CD14-positive monocyte (primary cell): ENCODE data around the gene LRRIQ1. TPM values are rescaled to one million over a fixed set of nuclear protein-coding genes. Genes with fewer than 3 reads are reported as not detected.

Experiments used
- DNase-seq, 3 donors: peaks; one replicate each; pipeline ENCODE4 v3.0.0-alpha.2; 2011 to 2022
- H2AFZ ChIP-seq: 2 replicates; pipeline ENCODE4 v1.6.0; 2012; ENCODE audit warnings: mild to moderate bottlenecking, low read depth, low read length, inconsistent platforms; ENCODE audit not compliant: insufficient read depth, poor library complexity, severe bottlenecking
- H3K27ac ChIP-seq, 2 donors: 1 replicate in 1 of 2; 2 replicates in 1 of 2; pipeline ENCODE4 v1.5.1; 2012 to 2013; ENCODE audit warnings: low read length in 2 of 2, control low read depth in 1 of 2, inconsistent platforms in 1 of 2, low read depth in 1 of 2, mild to moderate bottlenecking in 1 of 2
- H3K27me3 ChIP-seq, 2 donors: one replicate each; pipeline versions ENCODE4 v1.6.0 to v1.6.1; 2011 to 2013; ENCODE audit warnings: low read length in 2 of 2; ENCODE audit not compliant: control insufficient read depth in 2 of 2, insufficient read depth in 2 of 2
- H3K36me3 ChIP-seq, 2 donors: replicated peaks in 1 of 2; 1 replicate in 1 of 2; 2 replicates in 1 of 2; pipeline versions ENCODE4 v1.5.1 to v1.6.1; 2012 to 2013; ENCODE audit warnings: low read length in 2 of 2, control low read depth in 1 of 2, inconsistent platforms in 1 of 2, mild to moderate bottlenecking in 1 of 2; ENCODE audit not compliant: insufficient read depth in 2 of 2, control insufficient read depth in 1 of 2
- H3K4me1 ChIP-seq, 2 donors: 1 replicate in 1 of 2; 2 replicates in 1 of 2; pipeline versions ENCODE4 v1.5.1 to v1.6.1; 2012 to 2013; ENCODE audit warnings: low read length in 2 of 2, control low read depth in 1 of 2, inconsistent platforms in 1 of 2, mild to moderate bottlenecking in 1 of 2, moderate library complexity in 1 of 2; ENCODE audit not compliant: insufficient read depth in 2 of 2, control insufficient read depth in 1 of 2
- H3K4me2 ChIP-seq: replicated peaks from 2 replicates; pipeline ENCODE3; 2012; ENCODE audit warnings: low read length, moderate library complexity, mild to moderate bottlenecking; ENCODE audit not compliant: poor library complexity, severe bottlenecking; ENCODE audit errors: extremely low read depth
- H3K4me3 ChIP-seq, 3 experiments: fragments of 200-600 bp in 1 of 3; sonication (generic) in 1 of 3; replicated peaks in 1 of 3; 1 replicate in 2 of 3; 2 replicates in 1 of 3; pipeline ENCODE4 v1.5.1; 2011 to 2013; ENCODE audit warnings: low read length in 3 of 3, mild to moderate bottlenecking in 3 of 3, control low read depth in 2 of 3, low read depth in 2 of 3, inconsistent platforms in 1 of 3, moderate library complexity in 1 of 3
- H3K79me2 ChIP-seq: 2 replicates; pipeline ENCODE4 v1.6.0; 2012; ENCODE audit warnings: mild to moderate bottlenecking, control low read depth, inconsistent platforms, low read length, moderate library complexity; ENCODE audit not compliant: insufficient read depth
- H3K9ac ChIP-seq: 2 replicates; pipeline ENCODE4 v1.6.0; 2017; ENCODE audit warnings: low read length, mild to moderate bottlenecking; ENCODE audit not compliant: insufficient read depth, poor library complexity, severe bottlenecking
- H3K9me3 ChIP-seq, 2 donors: replicated peaks in 1 of 2; 1 replicate in 1 of 2; 2 replicates in 1 of 2; pipeline versions ENCODE4 v1.5.1 to v1.6.1; 2012 to 2013; ENCODE audit warnings: low read length in 2 of 2, control low read depth in 1 of 2; ENCODE audit not compliant: control insufficient read depth in 1 of 2, insufficient read depth in 1 of 2
- H4K20me1 ChIP-seq: 2 replicates; pipeline ENCODE4 v1.6.0; 2012; ENCODE audit warnings: mild to moderate bottlenecking, low read length, control low read depth, moderate library complexity; ENCODE audit not compliant: insufficient read depth
- H3K27ac Mint-ChIP-seq, 7 donors: one replicate each; pipeline ENCODE4 v1.8.0; 2020; ENCODE audit warnings: mild to moderate bottlenecking in 7 of 7, mixed read lengths in 7 of 7, moderate library complexity in 6 of 7, inconsistent platforms in 2 of 7
- H3K27me3 Mint-ChIP-seq, 3 donors: one replicate each; pipeline ENCODE4 v1.8.0; 2021 to 2022; ENCODE audit warnings: low read depth in 3 of 3, mild to moderate bottlenecking in 3 of 3, mixed read lengths in 3 of 3, moderate library complexity in 3 of 3, inconsistent platforms in 1 of 3
- H3K36me3 Mint-ChIP-seq, 2 donors: one replicate each; pipeline ENCODE4 v1.8.0; 2020; ENCODE audit warnings: mixed read lengths in 2 of 2, inconsistent platforms in 1 of 2, mild to moderate bottlenecking in 1 of 2
- H3K4me1 Mint-ChIP-seq: one replicate; pipeline ENCODE4 v1.8.0; 2020; ENCODE audit warnings: mild to moderate bottlenecking, mixed read lengths
- H3K4me3 Mint-ChIP-seq, 2 donors: one replicate each; pipeline ENCODE4 v1.8.0; 2020; ENCODE audit warnings: mild to moderate bottlenecking in 2 of 2, mixed read lengths in 2 of 2, moderate library complexity in 1 of 2
- H3K9me3 Mint-ChIP-seq, 7 donors: one replicate each; pipeline ENCODE4 v1.8.0; 2020 to 2022; ENCODE audit warnings: mixed read lengths in 7 of 7, mild to moderate bottlenecking in 6 of 7, moderate library complexity in 6 of 7, inconsistent platforms in 2 of 7
- WGBS: methylation state at CpG from one replicate; pipeline ENCODE4 v1.1.5; 2013; ENCODE audit warnings: missing lambda C conversion rate; ENCODE audit not compliant: insufficient coverage; 5-methylcytosine and 5-hydroxymethylcytosine counted together
- intact Hi-C, 2 donors: fragments of 100-400 bp; cut with micrococcal nuclease; formaldehyde crosslinking; loops; one replicate each; pipeline versions ENCODE4 v1.15.0 to v1.15.1; 2023
- polyA plus RNA-seq, 3 donors: library from polyadenylated mRNA; depleted of rRNA in 1 of 3; unstranded in 2 of 3; stranded (reverse) in 1 of 3; fragments of 300-500 nt in 2 of 3; fragments of >200 nt in 1 of 3; fragmentation: Illumina TruSeq in 2 of 3; gene quantifications; 1 replicate in 2 of 3; 2 replicates in 1 of 3; pipeline ENCODE4 v1.2.3, GENCODE V29; 2012 to 2021
- TF ChIP-seq, protein P1 (sequence below): fragments of 200-600 bp; IDR thresholded peaks from one replicate; pipeline ENCODE4 v1.8.0; 2022; ENCODE audit warnings: antibody characterized with exemption, mild to moderate bottlenecking

LRRIQ1 gene
- polyA plus RNA-seq, 3 donors = not detected

GRCh38 chr12:85244561-85244960 is 208.4 kb downstream of the LRRIQ1 start:
- intact Hi-C loops = no loop called here
- H3K27me3 Mint-ChIP-seq = peaks cover 0 to 2% (median 0%) of the 10 kb centered on the region in 3 donors
- DNase-seq = no peak
- TF ChIP-seq, protein P1, sequence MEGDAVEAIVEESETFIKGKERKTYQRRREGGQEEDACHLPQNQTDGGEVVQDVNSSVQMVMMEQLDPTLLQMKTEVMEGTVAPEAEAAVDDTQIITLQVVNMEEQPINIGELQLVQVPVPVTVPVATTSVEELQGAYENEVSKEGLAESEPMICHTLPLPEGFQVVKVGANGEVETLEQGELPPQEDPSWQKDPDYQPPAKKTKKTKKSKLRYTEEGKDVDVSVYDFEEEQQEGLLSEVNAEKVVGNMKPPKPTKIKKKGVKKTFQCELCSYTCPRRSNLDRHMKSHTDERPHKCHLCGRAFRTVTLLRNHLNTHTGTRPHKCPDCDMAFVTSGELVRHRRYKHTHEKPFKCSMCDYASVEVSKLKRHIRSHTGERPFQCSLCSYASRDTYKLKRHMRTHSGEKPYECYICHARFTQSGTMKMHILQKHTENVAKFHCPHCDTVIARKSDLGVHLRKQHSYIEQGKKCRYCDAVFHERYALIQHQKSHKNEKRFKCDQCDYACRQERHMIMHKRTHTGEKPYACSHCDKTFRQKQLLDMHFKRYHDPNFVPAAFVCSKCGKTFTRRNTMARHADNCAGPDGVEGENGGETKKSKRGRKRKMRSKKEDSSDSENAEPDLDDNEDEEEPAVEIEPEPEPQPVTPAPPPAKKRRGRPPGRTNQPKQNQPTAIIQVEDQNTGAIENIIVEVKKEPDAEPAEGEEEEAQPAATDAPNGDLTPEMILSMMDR = no peak
- no CpG with 5 or more reads among the region's 3 CpGs for WGBS
- no peaks in the 10 kb centered on the region for H3K4me1 Mint-ChIP-seq
- Histone ChIP-seq H2AFZ (no peak overlapping the region), H3K9ac (no peak overlapping the region), H3K27me3 (no peaks in the 10 kb centered on the region), H3K36me3 (no peaks in the 10 kb centered on the region), H3K27ac (no peak overlapping the region), H4K20me1 (no peaks in the 10 kb centered on the region), H3K4me2 (no peak overlapping the region), H3K79me2 (no peaks in the 10 kb centered on the region), H3K4me1 (no peaks in the 10 kb centered on the region), H3K9me3 (no peaks in the 10 kb centered on the region), H3K4me3 (no peak overlapping the region)
- H3K36me3 Mint-ChIP-seq = no peaks in the 10 kb centered on the region
- no peaks in the 10 kb centered on the region for H3K9me3 Mint-ChIP-seq
- no peak overlapping the region for H3K27ac Mint-ChIP-seq
- H3K4me3 Mint-ChIP-seq = no peak overlapping the region

- no peaks in the 10 kb centered on the region for H3K27me3 Mint-ChIP-seq
- H3K4me3 Mint-ChIP-seq = no peak overlapping the region
- Histone ChIP-seq H3K4me3 (no peak overlapping the region), H2AFZ (no peak overlapping the region), H3K4me2 (no peak overlapping the region), H3K9ac (no peak overlapping the region), H3K79me2 (no peaks in the 10 kb centered on the region), H3K27ac (no peak overlapping the region), H3K9me3 (no peaks in the 10 kb centered on the region), H3K4me1 (no peaks in the 10 kb centered on the region), H3K36me3 (no peaks in the 10 kb centered on the region), H4K20me1 (no peaks in the 10 kb centered on the region), H3K27me3 (no peaks in the 10 kb centered on the region)
- H3K9me3 Mint-ChIP-seq = no peaks in the 10 kb centered on the region
- no peaks in the 10 kb centered on the region for H3K4me1 Mint-ChIP-seq
- no peak overlapping the region for H3K27ac Mint-ChIP-seq
- H3K36me3 Mint-ChIP-seq = no peaks in the 10 kb centered on the region
- WGBS = 83% methylated on average over 3 of the region's 4 CpGs
- intact Hi-C loops = no loop called here
- no peak for DNase-seq
- TF ChIP-seq, protein P1 = no peak
Measured at GRCh38 chr12:85253853-85254252, 217.7 kb downstream of the LRRIQ1 start.
